Tibial nerve (tissue), 4 donors: ENCODE measurements around the gene SLC1A3. TPM values are rescaled to one million over a fixed set of nuclear protein-coding genes. Genes with fewer than 3 reads are reported as not detected.
A peak's percentile ranks its signal among the peaks of the same experiment; 100 is the strongest.

ENCODE experiments used
- DNase-seq, 2 donors: peaks; one replicate each; pipeline ENCODE4 v3.0.0-alpha.2; 2019; ENCODE audit warnings: low spot score in 2 of 2
- H3K27ac ChIP-seq, 4 donors: fragments of 200-600 bp; sonication (generic) in 3 of 4; one replicate each; pipeline ENCODE4 v1.5.1; 2017 to 2019; ENCODE audit warnings: mild to moderate bottlenecking in 1 of 4
- H3K27me3 ChIP-seq, 2 donors: fragments of 200-600 bp; sonication (generic) in 1 of 2; one replicate each; pipeline versions ENCODE4 v1.5.1 to v1.6.0; 2017 to 2019
- H3K36me3 ChIP-seq, 3 donors: fragments of 200-600 bp; sonication (generic); one replicate each; pipeline ENCODE4 v1.5.1; 2018 to 2019
- H3K4me1 ChIP-seq, 4 donors: fragments of 200-600 bp; sonication (generic) in 3 of 4; one replicate each; pipeline ENCODE4 v1.5.1; 2017 to 2019
- H3K4me3 ChIP-seq, 4 donors: fragments of 200-600 bp; sonication (generic) in 3 of 4; one replicate each; pipeline ENCODE4 v1.5.1; 2017 to 2019; ENCODE audit warnings: mild to moderate bottlenecking in 1 of 4, moderate library complexity in 1 of 4
- H3K9me3 ChIP-seq, 4 donors: fragments of 200-600 bp; sonication (generic) in 3 of 4; one replicate each; pipeline ENCODE4 v1.5.1; 2017 to 2019
- EP300 ChIP-seq, 2 donors: sonication (generic); formaldehyde crosslinking; IDR thresholded peaks; one replicate each; pipeline ENCODE4 v1.6.1; 2017; ENCODE audit warnings: antibody characterized with exemption in 2 of 2, mild to moderate bottlenecking in 1 of 2
- POLR2A ChIP-seq, 2 donors: fragments of 450-650 bp; IDR thresholded peaks; one replicate each; pipeline ENCODE4 v1.6.1; 2017; ENCODE audit warnings: antibody characterized with exemption in 2 of 2, mild to moderate bottlenecking in 2 of 2, moderate library complexity in 2 of 2
- WGBS, 2 donors: methylation state at CpG; one replicate each; pipeline ENCODE4 v1.1.5; 2018; 5-methylcytosine and 5-hydroxymethylcytosine counted together
- total RNA-seq, 4 donors: library from RNA; depleted of rRNA; stranded (reverse); fragments of >200 nt; gene quantifications; one replicate each; pipeline ENCODE4 v1.1.0, GENCODE V29; 2016
- TF ChIP-seq, protein P1 (sequence below), 5 experiments: fragments of 200-600 bp in 3 of 5; fragments of 450-650 bp in 2 of 5; sonication (generic) in 3 of 5; IDR thresholded peaks; one replicate each; pipeline ENCODE4 v1.5.1; 2016 to 2019; ENCODE audit warnings: antibody characterized with exemption in 5 of 5, mild to moderate bottlenecking in 3 of 5, moderate library complexity in 2 of 5

Gene SLC1A3
- total RNA-seq, 4 donors from 2014 or later = 22.0 to 123 (median 75.0) TPM

DNA sequence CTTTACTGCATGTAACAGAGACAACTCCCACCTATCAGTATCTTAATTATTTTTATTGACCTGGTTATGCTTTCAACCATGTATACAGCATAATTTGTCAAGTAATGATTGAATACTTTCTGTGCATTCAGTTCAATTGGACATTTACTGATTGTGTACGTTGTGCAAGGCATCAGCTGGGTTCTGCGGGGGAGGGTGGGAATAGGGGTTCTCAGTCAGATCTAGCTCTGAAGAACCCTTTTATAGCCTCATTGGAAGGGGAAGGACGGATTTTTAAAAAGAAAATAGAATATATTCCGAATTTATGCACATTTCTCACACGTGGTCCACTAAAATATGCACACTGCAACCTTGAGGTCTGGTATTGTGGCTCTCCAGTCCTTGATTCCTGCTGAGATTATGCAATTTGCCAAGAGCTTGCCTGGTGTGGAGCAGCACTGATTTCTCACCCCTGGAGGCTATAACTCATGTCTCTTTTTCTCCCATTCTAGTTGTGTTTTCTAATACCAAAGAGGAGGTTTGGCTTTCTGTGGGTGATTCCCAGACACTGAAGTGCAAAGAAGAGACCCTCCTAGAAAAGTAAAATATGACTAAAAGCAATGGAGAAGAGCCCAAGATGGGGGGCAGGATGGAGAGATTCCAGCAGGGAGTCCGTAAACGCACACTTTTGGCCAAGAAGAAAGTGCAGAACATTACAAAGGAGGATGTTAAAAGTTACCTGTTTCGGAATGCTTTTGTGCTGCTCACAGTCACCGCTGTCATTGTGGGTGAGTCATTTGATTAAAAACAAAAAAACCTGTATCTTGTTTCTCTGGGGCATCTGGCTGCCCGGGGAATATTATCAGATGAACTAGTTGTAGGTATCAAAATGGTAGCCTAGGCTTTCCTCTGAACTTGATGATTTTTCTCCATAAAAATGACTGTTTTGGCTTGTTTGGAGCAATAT lies 1.7 kb downstream of the SLC1A3 start:
- Histone ChIP-seq H3K9me3 (no peaks in the 10 kb centered on the region), H3K36me3 (no peaks in the 10 kb centered on the region), H3K4me3 (peak overlapping the region; percentile 7 to 61 (median 25)), H3K27me3 (no peaks in the 10 kb centered on the region), H3K27ac (peak overlapping the region in 1 of 4 donors; percentile 32), H3K4me1 (peaks cover 0 to 12% (median 0%) of the 10 kb centered on the region in 4 donors)
- TF ChIP-seq, protein P1, sequence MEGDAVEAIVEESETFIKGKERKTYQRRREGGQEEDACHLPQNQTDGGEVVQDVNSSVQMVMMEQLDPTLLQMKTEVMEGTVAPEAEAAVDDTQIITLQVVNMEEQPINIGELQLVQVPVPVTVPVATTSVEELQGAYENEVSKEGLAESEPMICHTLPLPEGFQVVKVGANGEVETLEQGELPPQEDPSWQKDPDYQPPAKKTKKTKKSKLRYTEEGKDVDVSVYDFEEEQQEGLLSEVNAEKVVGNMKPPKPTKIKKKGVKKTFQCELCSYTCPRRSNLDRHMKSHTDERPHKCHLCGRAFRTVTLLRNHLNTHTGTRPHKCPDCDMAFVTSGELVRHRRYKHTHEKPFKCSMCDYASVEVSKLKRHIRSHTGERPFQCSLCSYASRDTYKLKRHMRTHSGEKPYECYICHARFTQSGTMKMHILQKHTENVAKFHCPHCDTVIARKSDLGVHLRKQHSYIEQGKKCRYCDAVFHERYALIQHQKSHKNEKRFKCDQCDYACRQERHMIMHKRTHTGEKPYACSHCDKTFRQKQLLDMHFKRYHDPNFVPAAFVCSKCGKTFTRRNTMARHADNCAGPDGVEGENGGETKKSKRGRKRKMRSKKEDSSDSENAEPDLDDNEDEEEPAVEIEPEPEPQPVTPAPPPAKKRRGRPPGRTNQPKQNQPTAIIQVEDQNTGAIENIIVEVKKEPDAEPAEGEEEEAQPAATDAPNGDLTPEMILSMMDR (IDR thresholded peaks at IDR 0.05) = no peak
- TF ChIP-seq POLR2A (IDR thresholded peaks at IDR 0.05) (no peak), EP300 (IDR thresholded peaks at IDR 0.05) (no peak)
- DNase-seq = no peak
- 68 to 70% methylated on average over 10 of the region's 10 CpGs for WGBS, 2 donors

DNA sequence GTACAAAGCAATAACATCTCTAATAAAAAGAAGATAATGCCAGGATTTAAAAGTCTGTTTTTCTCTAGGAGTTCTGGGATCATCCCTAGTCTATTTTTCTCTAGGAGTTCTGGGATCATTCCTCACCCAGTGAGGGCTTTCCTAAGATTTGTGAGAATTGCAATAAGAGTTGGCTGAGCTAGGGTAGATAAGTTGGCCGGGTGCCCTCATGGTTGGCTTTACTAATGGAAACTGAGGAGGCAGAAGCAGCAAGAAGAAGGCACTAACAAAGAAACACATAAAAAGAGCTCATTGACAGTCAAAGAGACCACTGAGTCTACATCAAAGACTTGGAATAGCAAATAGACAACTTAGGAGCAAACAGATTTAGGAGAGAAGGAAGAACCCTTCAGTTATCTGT lies 4.2 kb downstream of the SLC1A3 start:
- H3K9me3 ChIP-seq = no peaks in the 10 kb centered on the region
- TF ChIP-seq EP300 (IDR thresholded peaks at IDR 0.05) = peak in 1 of 2 donors; percentile 34
- no peak for TF ChIP-seq POLR2A (IDR thresholded peaks at IDR 0.05)
- TF ChIP-seq, protein P1 (IDR thresholded peaks at IDR 0.05) = no peak
- H3K36me3 ChIP-seq = peaks cover 0 to 7% (median 0%) of the 10 kb centered on the region in 3 donors
- H3K27ac ChIP-seq = no peak overlapping the region
- peak overlapping the region in 1 of 4 donors; percentile 7 for H3K4me3 ChIP-seq
- no peak for DNase-seq
- 79 to 88% methylated on average over 1 of the region's 1 CpG for WGBS, 2 donors
- H3K27me3 ChIP-seq = no peaks in the 10 kb centered on the region
- H3K4me1 ChIP-seq = peaks cover 0 to 10% (median 0%) of the 10 kb centered on the region in 4 donors

DNA sequence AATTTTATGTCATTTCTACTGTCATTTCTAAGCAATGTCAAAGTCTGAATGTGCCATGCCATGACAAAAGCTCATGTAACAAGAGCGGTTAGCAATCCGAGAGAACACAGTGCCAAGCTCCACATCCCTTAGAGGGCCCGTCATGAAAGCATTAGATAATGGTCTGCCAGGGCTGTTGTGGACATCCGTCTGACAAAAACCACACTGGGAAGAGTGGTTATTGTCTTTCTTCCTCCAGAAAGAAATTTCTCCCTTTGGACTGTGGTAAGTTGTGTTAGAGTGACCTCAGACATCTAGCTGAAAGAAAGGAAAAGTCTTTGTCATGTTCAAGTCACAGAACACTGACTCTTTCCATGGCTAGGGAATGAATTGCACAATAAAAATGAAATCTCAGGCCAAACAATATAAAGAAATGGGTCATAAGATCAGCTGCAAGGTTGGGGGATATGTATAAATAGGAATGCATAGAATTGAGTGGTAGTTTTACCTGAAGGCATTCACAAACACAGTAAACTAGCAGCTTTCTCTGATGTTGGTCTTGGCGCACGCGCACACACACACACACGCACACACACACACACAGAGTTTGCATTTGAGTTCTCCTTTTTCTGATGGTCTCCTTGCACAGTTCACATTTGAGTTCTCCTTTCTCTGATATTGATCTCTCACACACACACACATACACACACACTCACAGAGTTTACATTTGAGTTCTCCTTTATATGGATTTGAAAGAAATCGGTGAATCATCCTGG lies 5.3 kb downstream of the SLC1A3 start:
- Histone ChIP-seq H3K4me3 (no peak overlapping the region), H3K36me3 (peaks cover 0 to 7% (median 0%) of the 10 kb centered on the region in 3 donors), H3K4me1 (peaks cover 0 to 6% (median 0%) of the 10 kb centered on the region in 4 donors), H3K27ac (no peak overlapping the region), H3K27me3 (no peaks in the 10 kb centered on the region), H3K9me3 (no peaks in the 10 kb centered on the region)
- DNase-seq = no peak
- TF ChIP-seq EP300 (IDR thresholded peaks at IDR 0.05) = no peak
- no peak for TF ChIP-seq POLR2A (IDR thresholded peaks at IDR 0.05)
- TF ChIP-seq, protein P1 (IDR thresholded peaks at IDR 0.05) = no peak
- 70 to 75% methylated on average over 9 of the region's 9 CpGs for WGBS, 2 donors

DNA sequence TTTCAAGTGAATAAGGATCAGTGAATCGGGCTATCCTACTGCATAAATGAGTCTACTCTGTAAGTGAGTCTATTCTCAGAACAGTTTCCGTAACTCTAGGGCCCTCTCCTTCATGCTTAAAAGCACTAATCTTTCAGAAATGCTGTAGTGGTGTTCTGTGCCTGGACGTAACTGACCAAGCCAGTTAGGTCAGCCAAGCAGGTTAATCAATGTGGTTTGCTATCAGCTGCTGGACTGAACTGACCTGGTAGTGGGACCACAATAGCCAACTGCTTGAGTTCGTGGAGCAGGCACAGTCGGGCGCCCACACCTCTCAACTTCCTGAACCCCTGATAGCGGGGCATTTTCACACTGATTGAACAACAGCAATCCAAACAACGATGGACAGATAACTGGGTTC lies 6.8 kb downstream of the SLC1A3 start:
- Histone ChIP-seq H3K27me3 (no peaks in the 10 kb centered on the region), H3K4me1 (no peaks in the 10 kb centered on the region), H3K4me3 (no peak overlapping the region), H3K9me3 (no peaks in the 10 kb centered on the region), H3K27ac (no peak overlapping the region), H3K36me3 (peaks cover 0 to 7% (median 0%) of the 10 kb centered on the region in 3 donors)
- DNase-seq = no peak
- no peak for TF ChIP-seq EP300 (IDR thresholded peaks at IDR 0.05)
- 88 to 92% methylated on average over 8 of the region's 8 CpGs for WGBS, 2 donors

DNA sequence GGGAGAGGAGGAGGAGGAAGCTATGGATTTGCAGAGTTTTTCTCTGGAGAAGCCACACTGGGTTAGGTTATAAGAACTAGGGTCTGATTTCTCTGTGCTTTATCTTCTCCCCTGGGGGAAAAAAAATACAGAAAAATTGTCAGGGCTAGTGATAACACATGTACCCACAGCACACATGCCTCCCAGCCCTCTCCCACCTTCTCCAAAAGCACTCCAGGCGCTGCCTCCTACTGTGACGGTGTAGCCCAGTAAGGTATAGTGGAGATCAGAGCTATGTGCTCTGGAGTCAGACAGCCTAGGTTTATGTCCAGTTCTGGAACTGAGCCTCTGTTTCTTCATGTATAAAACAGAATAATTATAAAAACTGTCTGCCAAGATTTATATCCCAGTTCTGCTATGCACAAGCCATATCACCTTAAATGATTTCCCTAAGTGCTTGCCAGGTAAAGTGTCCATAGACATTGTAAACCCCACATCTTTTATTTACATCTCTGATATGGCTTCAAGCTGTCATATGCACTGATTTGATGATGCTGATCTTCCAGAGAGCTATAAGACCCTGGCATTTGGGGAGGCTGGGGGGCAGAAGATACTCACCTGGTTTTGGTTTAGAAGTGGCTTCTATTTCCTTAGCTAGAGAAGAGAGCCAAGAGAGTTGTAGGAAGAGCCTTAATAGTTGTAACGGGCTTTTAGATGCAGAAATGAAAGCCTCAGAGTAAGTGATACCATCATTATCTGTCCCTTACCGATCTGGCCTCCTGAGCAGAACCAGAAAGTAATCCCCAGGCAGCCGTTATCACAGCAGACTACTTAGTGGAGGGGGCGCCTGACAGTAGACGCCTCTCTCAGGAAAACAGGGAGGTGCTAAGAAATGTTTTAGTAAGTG lies 7.6 kb downstream of the SLC1A3 start:
- H3K9me3 ChIP-seq = no peaks in the 10 kb centered on the region
- TF ChIP-seq POLR2A (IDR thresholded peaks at IDR 0.05) (no peak), EP300 (IDR thresholded peaks at IDR 0.05) (no peak)
- WGBS, 2 donors = 74 to 77% methylated on average over 7 of the region's 7 CpGs
- no peak for DNase-seq
- H3K4me1 ChIP-seq = no peaks in the 10 kb centered on the region
- peaks cover 0 to 7% (median 0%) of the 10 kb centered on the region in 3 donors for H3K36me3 ChIP-seq
- H3K27me3 ChIP-seq = no peaks in the 10 kb centered on the region
- H3K4me3 ChIP-seq = no peak overlapping the region
- no peak overlapping the region for H3K27ac ChIP-seq
